A673 (cell line): ENCODE data around the gene ARHGAP24.

Experiments
- CTCF ChIP-seq: fragments of 300-800, 200-600 bp; sonication (generic); conservative IDR thresholded peaks from 2 replicates; pipeline ENCODE4 v1.5.1; 2017; ENCODE audit warnings: low read depth, mild to moderate bottlenecking, antibody characterized with exemption, low read length, moderate library complexity, mixed read lengths
- EZH2 ChIP-seq: fragments of 200-600 bp; sonication (generic); IDR thresholded peaks from 2 replicates; pipeline ENCODE4 v1.6.1; 2017; ENCODE audit warnings: borderline replicate concordance, low read depth, mild to moderate bottlenecking, mixed read lengths, antibody characterized with exemption, low read length; ENCODE audit not compliant: poor library complexity, severe bottlenecking

DNA sequence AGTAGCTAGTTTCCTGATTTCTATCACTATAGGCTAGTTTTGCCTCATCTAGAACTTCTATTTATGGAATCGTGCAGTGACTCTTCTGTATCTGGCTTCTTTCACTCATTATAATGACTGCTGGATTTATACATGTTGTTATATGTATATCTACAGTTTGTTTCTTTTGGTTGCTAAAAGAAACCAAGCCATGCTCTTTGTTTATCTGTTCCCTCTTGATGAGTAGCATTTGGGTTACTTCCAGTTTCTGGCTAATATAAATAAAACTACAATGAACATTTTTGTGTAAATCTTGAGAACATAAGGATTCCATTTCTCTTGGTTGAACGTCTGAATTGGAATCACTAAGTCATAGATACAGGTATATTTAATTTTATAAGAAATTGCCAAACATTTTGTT, 73.9 kb downstream of the ARHGAP24 start:
- TF ChIP-seq EZH2 (no peak), CTCF (no peak)
